Bone marrow (tissue), 2 donors: ENCODE data around the gene RAB40C.
A peak's percentile ranks its signal among the peaks of the same experiment; 100 is the strongest.
"Not testable (repeated sequence)": the region's sequence is repeated elsewhere in the genome, so short reads cannot be mapped to it uniquely, and the experiment has no call there.

Source experiments
- DNase-seq, 2 donors: peaks; one replicate each; lab custom pipeline; 2025; lab: John Stamatoyannopoulos, UW

Gene RAB40C

DNA sequence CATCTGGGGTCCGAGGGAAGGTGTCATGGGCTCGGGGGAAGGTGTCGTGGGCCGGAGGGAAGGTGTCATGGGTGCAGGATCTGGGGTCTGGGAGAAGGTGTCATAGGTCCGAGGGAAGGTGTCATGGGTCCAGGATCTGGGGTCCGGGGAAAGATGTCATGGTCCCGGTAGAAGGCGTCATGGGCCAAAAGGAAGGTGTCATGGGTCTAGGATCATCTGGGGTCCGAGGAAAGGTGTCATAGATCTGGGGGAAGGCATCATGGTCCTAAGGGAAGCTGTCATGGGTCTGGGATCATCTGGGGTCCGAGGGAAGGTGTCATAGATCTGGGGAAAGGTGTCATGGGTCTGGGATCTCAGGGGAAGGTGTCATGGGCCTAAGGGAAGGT is 942 bp downstream of the RAB40C start:
- no peak for DNase-seq

DNA sequence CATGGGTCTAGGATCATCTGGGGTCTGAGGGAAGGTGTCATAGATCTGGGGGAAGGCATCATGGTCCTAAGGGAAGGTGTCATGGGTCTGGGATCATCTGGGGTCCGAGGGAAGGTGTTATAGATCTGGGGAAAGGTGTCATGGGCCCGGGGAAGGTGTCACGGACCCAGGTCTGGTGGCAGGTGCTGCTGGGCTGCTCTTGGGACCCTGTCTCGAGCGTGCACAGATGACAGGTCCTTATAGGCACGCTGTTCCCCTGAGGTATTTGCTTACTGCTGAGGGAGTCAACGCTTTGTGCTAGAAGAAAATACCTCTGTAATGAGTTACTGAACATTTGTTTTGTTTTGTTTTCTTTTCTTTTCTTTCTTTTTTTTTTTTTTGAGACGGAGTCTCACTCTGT is 1.4 kb downstream of the RAB40C start:
- no peak for DNase-seq

DNA sequence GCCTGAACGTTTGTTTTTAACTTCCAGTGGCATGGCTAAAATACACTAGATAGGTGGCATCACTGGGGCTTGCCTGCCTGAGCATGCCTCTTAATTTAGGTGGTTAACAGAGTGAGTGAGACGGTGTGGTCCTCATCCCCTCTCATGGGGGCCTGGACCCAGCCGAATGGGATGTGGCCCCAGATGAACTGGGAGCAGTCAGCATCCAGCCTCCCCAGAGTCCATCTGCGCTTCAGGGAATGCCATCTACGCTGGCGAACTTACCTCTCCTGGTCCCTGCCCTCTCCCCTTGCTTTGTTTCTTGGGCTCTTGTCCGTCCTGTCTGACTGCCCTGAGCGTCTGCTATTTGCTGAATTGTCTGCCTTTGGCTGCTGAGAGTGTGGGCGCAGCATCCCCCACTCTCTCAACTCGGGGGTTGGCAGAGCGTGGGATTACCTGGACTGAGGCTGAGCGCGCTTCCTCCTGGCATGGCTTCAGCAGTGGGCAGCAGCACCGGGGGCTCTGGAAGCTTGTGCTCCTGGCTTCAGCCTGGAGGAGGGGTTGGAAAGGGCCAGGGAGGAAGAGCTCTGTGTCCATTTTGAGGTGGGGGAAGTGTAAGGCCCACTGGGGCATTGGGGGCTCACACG is 2.1 kb downstream of the RAB40C start:
- no peak for DNase-seq

DNA sequence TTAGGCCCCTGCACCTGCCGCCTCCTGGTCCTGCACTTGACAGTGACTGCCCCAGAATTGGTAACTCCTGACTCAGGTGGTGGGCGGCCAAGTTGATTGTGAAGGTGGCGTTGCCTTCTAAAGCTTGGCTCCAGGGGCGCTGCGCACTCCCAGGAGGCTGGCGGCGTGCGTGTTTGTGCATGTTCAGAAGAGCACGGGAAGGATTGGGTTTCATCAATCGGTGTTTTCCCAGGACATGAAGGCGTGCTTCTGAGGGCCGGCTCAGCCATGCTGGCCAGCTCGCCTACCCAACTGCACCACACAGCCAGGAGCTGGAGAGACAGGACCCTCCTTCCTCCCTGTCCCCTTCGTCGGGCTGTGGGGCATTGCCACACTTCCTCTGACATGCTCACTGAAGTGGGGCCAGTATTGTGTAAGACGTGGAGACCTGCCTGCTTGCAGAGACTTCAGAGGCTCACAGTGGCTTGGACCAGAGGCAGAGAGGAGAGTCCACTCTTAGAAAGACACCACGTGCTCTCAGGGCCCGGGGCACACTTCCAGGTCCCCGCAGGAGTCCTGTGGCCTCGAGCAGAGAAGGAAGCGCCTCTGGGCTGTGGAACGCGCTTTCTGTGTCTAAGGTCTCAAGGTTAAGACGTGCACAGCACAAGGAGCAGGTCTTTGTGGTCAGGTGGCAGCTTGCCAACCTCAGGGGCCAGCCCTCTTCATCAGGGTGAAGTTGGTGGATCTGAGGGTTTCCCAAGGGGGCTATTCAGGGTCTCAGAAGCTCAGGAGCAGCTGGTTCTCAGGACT is 2.8 kb downstream of the RAB40C start:
- peak in 1 of 2 donors; percentile 17 for DNase-seq

DNA sequence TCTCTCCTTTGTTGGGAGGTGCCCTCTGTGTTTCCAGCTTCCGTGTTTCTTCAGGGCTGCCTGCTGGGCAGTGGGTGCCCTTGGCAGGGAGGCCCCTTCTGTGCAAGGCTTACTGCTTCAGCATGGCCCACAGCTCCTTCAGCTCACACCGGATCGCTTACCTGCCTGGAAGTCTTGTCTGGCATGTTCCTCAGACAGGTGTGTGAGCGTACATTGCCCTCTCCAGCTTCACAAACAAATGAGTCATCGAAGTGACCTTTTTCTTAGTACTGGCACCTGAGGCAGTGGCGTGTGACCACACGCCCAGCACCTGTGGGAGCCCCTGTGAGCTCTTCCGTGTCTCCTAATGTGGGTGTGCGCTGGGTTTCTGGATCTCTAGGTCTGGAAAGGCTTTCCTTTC is 3.5 kb downstream of the RAB40C start:
- no peak for DNase-seq

DNA sequence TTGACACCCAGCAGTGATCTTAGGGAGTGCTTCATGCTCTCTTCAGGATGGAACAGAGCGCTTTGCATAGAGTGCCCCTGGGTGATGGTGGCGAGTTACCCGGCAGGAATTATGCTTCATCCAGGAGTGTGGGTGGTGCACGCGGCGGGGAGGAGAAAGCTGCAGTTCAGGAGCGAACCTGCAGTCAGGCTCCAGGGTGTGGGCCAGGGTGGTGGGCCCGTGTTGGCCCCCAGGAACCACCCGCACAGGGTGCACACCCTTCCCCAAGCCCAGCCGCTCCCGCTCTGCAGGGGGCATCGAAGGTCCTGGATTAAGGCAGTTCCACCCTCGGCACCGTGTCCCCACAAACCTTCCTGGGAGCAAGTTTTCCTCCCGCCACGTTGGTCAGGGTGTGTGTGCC is 3.9 kb downstream of the RAB40C start:
- DNase-seq, result no peak

DNA sequence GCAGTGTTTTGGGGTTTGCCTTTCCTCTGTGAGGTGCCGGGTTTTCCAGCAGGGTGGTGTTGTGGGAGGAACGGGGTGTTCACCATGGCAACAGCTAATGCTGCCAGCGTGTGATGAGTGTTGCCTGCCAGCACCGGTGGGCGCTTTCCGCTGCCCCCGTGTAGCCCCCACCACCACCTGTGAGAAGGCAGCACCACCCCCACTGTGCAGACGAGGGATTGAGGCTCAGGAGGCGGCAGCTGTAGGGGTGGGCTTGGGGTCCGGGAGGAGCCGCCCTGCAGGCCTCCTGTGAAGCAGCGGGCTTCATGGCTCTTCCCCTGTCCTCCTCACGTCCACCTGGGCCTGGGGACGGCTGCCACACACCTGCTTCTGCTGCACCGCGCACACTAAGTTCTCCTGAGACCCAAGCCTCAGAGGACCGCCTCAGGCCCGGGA is 5.2 kb downstream of the RAB40C start:
- DNase-seq, result no peak

DNA sequence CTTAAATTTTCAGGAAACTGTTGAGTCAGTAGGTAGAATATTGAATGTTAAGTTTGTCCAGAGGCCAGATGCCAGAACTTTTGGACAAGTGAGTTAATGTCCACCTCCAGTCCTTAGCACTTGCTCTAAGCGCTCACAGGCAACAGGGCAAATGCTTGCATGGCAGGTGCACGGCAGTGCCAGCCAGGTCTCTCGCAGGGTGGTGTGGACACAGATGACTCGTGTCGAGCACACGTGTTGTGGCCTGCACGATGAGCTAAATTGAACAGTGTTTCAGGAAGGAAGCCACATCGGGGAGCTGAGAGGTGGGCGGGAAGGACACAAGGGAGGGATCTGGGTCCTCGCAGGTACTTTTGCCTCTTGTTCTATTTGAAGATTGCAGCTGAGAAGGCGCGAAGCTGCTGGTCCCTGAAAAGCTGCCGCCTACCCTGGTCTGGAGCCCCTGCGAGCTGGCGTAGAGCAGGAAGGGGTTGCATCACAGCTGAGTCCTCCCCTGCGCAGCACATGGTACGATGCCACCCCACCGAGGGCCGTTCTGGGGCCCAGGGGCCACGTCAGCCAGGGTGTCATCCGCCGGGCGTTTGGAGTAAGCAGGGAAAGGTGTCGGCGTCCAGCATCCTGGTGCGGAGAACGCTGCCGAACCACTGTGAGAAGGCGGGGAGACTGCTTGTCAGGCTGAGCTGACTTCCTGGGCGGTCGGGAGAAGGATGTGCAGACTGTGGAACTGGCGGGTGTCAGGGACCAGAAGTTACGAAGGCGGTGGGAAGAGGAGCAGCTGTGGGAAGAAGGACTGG is 6.3 kb downstream of the RAB40C start:
- DNase-seq, result no peak

DNA sequence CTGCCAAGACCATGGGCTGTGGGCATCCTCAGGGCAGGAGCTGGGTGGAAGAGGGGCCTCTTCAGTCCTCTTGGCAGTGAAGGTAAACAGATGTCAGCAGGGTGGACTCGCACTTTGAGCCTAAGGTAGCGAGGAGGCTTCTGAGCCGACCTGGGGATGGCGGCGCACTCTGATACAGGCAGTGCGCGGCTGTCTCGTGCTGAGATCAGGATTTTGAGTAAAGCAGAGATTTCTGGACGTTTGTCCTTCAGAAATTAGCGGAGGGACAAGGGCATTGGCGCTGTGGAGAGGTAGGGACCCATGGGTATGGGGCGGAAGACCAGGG is 6.8 kb downstream of the RAB40C start:
- DNase-seq, result no peak

DNA sequence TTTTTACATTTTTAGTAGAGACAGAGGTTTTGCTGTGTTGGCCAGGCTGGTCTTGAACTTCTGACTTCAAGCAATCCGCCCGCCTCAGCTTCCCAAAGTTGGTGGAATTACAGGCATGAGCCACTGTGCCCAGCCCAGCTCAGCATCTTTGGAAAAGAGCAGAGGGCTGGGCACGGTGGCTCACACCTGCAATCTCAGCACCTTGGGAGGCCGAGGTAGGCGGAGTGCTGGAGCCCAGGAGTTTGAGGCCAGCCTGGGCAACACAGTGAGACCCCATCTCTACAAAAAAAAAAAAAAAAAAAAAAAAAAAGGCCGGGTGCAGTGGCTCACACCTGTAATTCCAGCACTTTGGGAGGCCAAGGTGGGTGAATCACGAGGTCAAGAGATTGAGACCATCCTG is 7.8 kb downstream of the RAB40C start:
- DNase-seq, result not testable (repeated sequence)

DNA sequence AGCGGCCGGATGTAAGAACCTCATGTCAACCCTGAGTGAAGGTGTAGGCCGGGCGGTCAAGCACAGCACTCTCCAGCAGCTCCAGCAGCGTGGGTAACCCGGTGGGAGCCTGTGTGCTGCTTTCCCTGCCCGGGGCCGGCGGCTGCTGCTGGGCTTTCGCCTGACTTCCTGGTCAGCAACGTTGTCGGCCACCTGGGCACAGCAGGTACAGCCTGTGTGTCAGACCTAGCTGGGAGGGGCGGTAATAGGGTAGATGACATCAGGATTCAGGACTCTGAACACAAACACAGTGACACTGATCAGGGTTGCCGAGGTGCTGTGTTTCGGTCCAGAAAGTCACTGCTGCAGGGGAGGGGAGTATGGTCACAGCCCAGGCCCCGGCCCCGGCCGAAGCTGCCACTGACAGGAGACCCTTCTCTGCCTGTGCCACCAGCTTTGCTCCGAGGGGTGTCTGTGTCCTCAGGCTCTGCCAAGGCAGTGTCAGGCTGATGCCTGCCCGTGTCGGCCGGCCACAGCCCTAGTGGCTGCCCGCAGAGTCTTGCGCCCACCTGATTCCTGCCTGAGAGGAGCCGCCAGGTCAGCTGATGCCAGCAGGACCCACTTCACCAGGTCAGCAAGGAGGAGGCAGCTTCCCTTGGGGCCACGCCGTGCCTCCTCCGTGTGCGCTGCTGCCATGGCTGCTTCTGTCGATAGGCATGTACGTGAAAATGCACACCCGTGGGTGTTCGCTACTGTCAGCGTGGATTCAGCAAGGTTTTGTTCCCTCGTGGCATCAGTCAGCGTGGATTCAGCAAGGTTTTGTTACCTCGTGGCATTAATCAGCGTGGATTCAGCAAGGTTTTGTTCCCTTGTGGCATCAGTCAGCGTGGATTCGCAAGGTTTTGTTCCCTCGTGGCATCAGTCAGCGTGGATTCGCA is 9.2 kb downstream of the RAB40C start:
- DNase-seq, result no peak

DNA sequence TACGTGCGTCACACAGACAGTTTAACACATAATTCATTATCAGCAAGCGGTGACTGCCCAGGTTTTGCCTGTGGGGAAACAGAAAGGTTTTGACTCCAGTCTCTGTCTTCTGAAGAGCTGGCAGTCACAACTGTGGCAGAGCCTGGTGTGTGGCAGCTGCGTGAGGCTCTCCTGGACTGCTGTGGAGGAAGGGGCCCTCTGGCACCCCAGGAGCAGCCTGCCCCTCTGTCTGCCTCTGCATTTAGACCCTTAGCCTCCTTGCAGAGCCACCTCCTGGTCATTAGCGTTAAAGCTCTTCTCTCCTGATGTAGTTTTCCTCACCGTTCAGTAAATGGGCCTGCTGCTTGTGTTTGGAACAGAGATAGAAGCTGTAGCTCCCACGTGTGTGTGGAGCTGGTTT is 10.9 kb downstream of the RAB40C start:
- DNase-seq, result no peak

DNA sequence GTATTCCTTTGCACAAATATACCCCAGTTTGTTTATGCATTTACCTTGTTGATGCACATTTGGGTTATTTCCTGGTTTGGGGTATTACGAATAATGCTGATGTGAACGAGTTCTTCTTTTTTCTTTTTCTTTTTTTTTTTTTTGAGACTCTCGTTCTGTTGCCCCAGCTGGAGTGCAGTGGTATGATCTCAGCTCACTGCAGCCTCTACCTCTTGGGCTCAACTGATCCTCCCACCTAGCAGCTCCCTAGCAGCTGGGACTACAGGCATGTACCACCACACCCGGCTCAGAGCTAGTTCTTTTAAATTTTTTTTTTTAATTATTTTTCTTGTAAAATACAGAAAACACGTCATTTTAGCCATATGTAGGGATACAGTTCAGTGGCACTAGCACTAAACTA is 14.1 kb downstream of the RAB40C start:
- no peak for DNase-seq

DNA sequence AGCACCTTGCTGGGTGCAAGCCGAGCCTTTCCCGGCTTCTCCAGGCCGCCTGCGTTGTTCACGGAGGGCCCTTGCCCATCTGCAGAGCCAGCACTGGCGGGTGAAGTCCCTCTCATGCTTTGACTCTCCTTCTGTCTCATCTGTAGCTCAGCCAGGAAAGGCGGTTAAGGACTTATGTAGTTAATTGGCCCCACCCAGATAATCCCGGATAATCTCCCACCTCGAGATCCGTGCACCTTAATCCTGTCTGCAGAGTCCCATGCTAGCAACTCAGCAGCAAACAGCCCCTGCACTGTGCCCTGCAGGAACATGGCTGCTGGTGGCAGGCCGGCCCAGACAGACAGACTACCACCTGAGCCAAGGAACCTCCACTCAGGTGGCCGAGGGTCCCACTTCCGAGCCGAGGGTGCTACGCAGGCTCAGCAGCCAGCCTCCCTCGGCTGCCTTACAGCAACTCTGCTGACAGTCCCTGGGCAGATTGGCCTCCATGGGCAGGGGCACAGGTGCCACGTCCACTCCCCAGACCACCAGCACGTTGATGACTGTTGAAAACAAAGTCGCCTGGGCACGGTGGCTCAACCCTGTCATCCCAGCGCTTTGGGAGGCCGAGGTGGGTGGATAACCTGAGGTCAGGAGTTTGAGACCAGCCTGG is 16.9 kb downstream of the RAB40C start:
- DNase-seq, result no peak

DNA sequence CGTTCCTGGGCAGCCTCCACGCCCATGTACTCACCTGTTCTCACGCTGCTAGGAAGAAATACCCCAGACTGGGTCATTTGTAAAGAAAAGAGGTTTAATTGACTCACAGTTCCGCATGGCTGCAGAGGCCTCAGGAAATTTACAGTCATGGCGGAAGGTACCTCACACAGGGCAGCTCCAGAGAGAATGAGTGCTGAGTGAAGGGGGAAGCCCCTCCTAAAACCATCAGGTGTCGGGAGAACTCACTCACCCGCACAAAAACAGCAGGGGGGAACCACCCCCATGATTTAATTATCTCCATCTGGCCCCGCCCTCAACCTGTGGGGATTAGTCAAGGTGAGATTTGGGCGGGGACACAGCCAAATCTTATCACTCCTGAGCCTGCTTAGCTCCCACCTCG is 18.2 kb downstream of the RAB40C start:
- DNase-seq, result no peak

DNA sequence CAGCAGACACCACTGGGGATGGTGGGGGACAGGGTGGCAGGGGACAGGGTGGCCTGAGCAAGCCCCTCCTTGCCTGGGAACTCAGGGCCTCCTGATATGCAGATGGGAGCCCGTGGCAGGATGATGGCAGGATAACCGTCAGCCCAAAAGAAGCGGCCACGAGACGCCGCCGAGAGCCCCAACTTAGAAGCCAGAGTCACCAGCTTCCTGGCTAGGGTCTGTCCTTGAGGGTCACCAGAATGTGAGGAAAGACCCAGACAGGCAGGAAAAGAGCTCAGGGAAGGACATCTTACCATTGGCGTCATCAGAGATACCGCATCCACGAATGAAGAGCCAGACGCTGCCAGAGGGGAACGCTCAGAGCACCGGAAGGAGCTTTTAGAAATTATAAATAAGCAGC is 19.4 kb downstream of the RAB40C start:
- no peak for DNase-seq

DNA sequence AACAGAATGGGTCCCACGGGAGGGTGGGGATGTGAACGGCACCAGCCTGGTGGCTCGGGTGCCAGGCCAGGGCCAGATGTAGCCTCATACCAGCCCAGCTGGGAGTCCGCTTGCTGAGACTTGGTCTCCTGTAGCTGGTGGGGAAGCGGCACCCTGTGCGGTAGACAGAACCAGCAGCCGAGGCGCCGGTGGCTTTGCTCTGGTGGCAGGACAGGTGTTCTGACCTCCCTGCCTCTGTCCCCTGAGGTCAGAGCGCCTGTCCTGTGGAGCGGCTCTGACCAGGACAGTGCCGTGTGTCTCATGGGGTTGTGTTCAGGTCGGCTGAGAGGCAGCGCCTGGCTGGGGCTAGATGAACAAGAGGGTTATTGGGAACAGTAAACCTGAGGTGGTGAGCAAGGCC is 20.1 kb downstream of the RAB40C start:
- DNase-seq, result no peak

DNA sequence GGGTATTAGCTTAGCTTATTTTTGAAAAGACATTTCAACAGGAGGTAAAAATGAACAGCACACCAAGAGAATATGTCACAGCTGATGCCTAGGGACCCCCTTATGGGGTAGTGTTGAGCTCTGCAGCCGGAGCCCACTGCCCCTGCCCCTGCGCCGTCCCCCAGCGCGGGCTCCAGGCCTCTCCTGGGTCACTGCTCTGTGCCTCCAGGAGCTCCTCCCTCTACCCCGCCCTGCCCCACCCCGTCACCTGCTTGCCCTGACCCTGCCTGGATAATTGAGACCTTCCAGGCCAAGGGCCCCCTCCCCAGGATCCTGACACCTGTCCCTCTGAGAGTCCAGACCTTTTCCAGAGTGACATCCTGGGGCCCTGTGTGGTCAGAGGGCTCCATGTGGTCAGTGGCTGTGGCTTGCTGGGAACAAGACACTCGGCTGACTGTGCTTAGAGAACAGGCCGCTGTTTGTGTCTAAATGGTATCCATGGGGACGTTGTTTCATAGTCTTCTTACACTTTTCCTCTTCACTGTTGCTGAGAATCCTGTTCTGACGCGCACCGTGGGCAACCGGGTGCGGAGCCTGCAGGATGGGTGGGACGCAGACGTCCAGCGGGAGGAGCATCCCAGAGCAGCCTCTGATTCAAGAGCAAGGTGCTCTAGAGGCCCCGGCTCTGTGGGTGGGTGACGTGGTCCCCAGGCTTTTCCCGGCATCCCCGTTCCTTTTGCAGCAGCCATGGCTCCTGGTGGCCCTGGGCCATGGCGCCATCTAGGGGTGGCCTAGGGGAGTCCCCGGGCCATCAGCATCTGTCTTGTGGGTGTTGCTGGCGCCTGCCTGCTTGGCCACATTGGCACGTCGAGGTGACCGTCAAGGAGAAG is 20.9 kb downstream of the RAB40C start:
- DNase-seq, result no peak

DNA sequence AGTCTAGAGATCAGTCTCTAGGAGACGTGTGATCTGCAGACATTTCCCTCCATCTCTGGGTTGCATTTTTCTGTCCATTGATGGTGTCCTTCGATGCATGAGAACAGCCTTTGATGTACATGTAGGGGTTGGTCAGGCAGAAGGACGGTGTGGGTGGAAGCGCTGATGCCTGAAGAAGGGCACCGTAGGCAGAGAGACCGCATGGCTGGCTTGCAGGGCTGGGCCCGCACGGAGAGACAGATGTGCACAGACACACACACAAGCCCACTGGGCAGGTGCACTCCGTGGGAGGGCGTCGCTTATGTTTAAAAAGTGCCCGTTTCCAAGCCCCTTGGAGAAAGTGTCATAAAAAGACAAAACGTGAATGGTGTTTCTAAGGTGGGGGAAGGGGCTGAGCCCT is 25.3 kb downstream of the RAB40C start:
- no peak for DNase-seq

DNA sequence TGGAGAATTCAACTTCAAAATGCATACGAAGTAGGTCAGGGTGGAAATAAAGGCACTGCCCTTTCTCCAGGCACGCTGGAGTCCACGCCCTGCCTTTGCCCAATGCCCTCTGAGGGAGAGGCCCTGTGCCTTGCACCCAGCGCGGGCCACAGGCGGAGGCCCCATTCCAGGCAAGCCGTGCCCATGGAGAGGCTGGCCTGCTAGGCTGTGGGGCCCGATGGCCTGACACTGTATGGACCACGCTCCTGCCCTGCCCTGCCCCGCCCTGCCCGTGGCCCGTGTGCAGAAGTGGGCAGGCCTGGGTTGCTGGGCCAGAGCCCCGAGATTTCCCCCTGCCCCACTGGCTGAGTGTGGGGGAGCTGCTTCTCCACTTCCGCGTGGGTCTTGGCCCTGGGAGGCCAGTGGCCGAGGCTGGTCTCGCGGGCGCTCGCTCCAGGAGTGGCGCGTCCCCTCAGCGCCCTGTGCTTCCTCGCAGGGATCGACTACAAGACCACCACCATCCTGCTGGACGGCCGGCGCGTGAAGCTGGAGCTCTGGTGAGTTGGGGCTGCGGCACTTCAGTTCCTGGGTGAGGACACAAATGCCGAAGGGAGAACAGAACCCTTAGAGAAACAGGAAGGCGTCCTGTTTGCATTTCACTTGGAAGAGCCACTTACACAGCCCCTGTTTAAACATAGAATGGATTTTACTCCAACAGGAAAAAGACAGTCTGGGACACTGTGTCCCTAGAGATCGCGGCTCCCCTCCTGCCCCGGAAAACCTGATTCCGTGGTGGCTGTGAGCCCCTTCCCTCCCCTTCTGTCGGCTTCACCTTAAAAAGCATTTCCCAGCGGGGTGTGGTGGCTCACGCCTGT is 27.1 kb downstream of the RAB40C start:
- DNase-seq, result no peak
